Parathyroid adenoma (tissue), 2 donors: ENCODE measurements around the gene GOLGB1.
"Not testable (repeated sequence)": the region's sequence is repeated elsewhere in the genome, so short reads cannot be mapped to it uniquely, and the experiment has no call there.

Source experiments
- H2AFZ ChIP-seq: fragments of 300-600 bp; sonication (generic); one replicate; pipeline ENCODE4 v1.7.0; 2017; ENCODE audit warnings: antibody characterized with exemption, mild to moderate bottlenecking
- H3K27ac ChIP-seq: fragments of 300-600 bp; sonication (generic); one replicate; pipeline ENCODE4 v1.7.0; 2017
- H3K27me3 ChIP-seq: fragments of 300-600 bp; sonication (generic); one replicate; pipeline ENCODE4 v1.7.0; 2017; ENCODE audit warnings: low read length; ENCODE audit not compliant: control insufficient read depth, insufficient read depth
- H3K36me3 ChIP-seq: fragments of 300-600 bp; sonication (generic); one replicate; pipeline ENCODE4 v1.7.0; 2017; ENCODE audit warnings: low read length; ENCODE audit not compliant: control insufficient read depth, insufficient read depth
- H3K4me1 ChIP-seq: fragments of 300-600 bp; sonication (generic); one replicate; pipeline ENCODE4 v1.7.0; 2017; ENCODE audit warnings: control low read depth
- H3K4me2 ChIP-seq: fragments of 300-600 bp; sonication (generic); one replicate; pipeline ENCODE4 v1.7.0; 2017; ENCODE audit warnings: low read length
- H3K4me3 ChIP-seq: fragments of 300-600 bp; sonication (generic); one replicate; pipeline ENCODE4 v1.7.0; 2017; ENCODE audit warnings: low read depth, low read length
- H3K79me2 ChIP-seq: fragments of 300-600 bp; sonication (generic); one replicate; pipeline ENCODE4 v1.7.0; 2017; ENCODE audit warnings: control low read depth
- H3K9ac ChIP-seq: fragments of 300-600 bp; sonication (generic); one replicate; pipeline ENCODE4 v1.7.0; 2017; ENCODE audit warnings: mild to moderate bottlenecking
- H3K9me3 ChIP-seq: fragments of 300-600 bp; sonication (generic); one replicate; pipeline ENCODE4 v1.7.0; 2017; ENCODE audit warnings: low read length; ENCODE audit not compliant: control insufficient read depth
- CTCF ChIP-seq: fragments of 300-600 bp; sonication (generic); IDR thresholded peaks from one replicate; pipeline ENCODE4 v1.7.0; 2017; ENCODE audit warnings: antibody characterized with exemption, mild to moderate bottlenecking
- donor health status: primary hyperparathyroidism.

The GOLGB1 gene

GRCh38 chr3:121690777-121691405, 58.6 kb downstream of the GOLGB1 start:
- H3K27ac ChIP-seq, result no peak overlapping the region
- no peaks in the 10 kb centered on the region for H3K79me2 ChIP-seq
- TF ChIP-seq CTCF, result no peak
- H3K27me3 ChIP-seq, result no peaks in the 10 kb centered on the region
- H3K4me3 ChIP-seq, result no peak overlapping the region
- no peak overlapping the region for H3K4me2 ChIP-seq
- no peak overlapping the region for H2AFZ ChIP-seq
- no peaks in the 10 kb centered on the region for H3K9me3 ChIP-seq
- no peaks in the 10 kb centered on the region for H3K36me3 ChIP-seq
- no peak overlapping the region for H3K9ac ChIP-seq
- no peaks in the 10 kb centered on the region for H3K4me1 ChIP-seq

GRCh38 chr3:121688747-121689146, 60.8 kb downstream of the GOLGB1 start:
- not testable (repeated sequence) for H3K4me3 ChIP-seq, H3K27ac ChIP-seq, H3K36me3 ChIP-seq, H3K4me2 ChIP-seq, H3K9ac ChIP-seq, H3K27me3 ChIP-seq, H2AFZ ChIP-seq, H3K79me2 ChIP-seq, H3K9me3 ChIP-seq, H3K4me1 ChIP-seq

GRCh38 chr3:121681792-121682191, 67.7 kb downstream of the GOLGB1 start:
- Histone ChIP-seq H2AFZ (no peak overlapping the region), H3K4me1 (no peaks in the 10 kb centered on the region), H3K4me2 (no peak overlapping the region), H3K27me3 (no peaks in the 10 kb centered on the region), H3K79me2 (no peaks in the 10 kb centered on the region), H3K9ac (no peak overlapping the region), H3K36me3 (no peaks in the 10 kb centered on the region), H3K4me3 (no peak overlapping the region), H3K9me3 (no peaks in the 10 kb centered on the region), H3K27ac (no peak overlapping the region)
- TF ChIP-seq CTCF, result no peak

- Histone ChIP-seq H3K36me3 (no peaks in the 10 kb centered on the region), H2AFZ (no peak overlapping the region), H3K27me3 (no peaks in the 10 kb centered on the region), H3K9ac (no peak overlapping the region), H3K4me3 (no peak overlapping the region), H3K79me2 (no peaks in the 10 kb centered on the region), H3K27ac (no peak overlapping the region), H3K9me3 (no peaks in the 10 kb centered on the region), H3K4me1 (no peaks in the 10 kb centered on the region), H3K4me2 (no peak overlapping the region)
- no peak for TF ChIP-seq CTCF
Measured at GRCh38 chr3:121677141-121677540, 72.4 kb downstream of the GOLGB1 start.

GRCh38 chr3:121670676-121671075, 78.9 kb downstream of the GOLGB1 start:
- no peaks in the 10 kb centered on the region for H3K27me3 ChIP-seq
- H3K4me3 ChIP-seq, result no peak overlapping the region
- no peak for TF ChIP-seq CTCF
- H3K36me3 ChIP-seq, result no peaks in the 10 kb centered on the region
- H3K4me2 ChIP-seq, result no peak overlapping the region
- no peak overlapping the region for H2AFZ ChIP-seq
- H3K27ac ChIP-seq, result no peak overlapping the region
- no peaks in the 10 kb centered on the region for H3K9me3 ChIP-seq
- H3K79me2 ChIP-seq, result no peaks in the 10 kb centered on the region
- H3K4me1 ChIP-seq, result no peaks in the 10 kb centered on the region
- H3K9ac ChIP-seq, result no peak overlapping the region
